Right atrium auricular region (tissue), 2 donors: ENCODE results near the gene SNTA1. TPM values are rescaled to one million over a fixed set of nuclear protein-coding genes. Genes with fewer than 3 reads are reported as not detected.
A peak's percentile ranks its signal among the peaks of the same experiment; 100 is the strongest.
"Not testable (repeated sequence)": the region's sequence is repeated elsewhere in the genome, so short reads cannot be mapped to it uniquely, and the experiment has no call there.

Source experiments
- DNase-seq: peaks from one replicate; pipeline ENCODE4 v3.0.0-alpha.2; 2019; ENCODE audit warnings: low spot score
- H3K27ac ChIP-seq, 2 donors: fragments of 200-600 bp; sonication (generic); 1 replicate in 1 of 2; 2 replicates in 1 of 2; pipeline ENCODE4 v1.5.1; 2016 to 2019
- H3K27me3 ChIP-seq, 2 donors: fragments of 200-600 bp; sonication (generic); one replicate each; pipeline versions ENCODE4 v1.5.1 to v1.6.0; 2017 to 2019
- H3K36me3 ChIP-seq: fragments of 200-600 bp; sonication (generic); one replicate; pipeline ENCODE4 v1.5.1; 2016
- H3K4me1 ChIP-seq, 2 donors: fragments of 200-600 bp; sonication (generic); one replicate each; pipeline versions ENCODE4 v1.5.1 to v1.6.0; 2017 to 2019
- H3K4me3 ChIP-seq, 2 donors: fragments of 200-600 bp; sonication (generic); 1 replicate in 1 of 2; 2 replicates in 1 of 2; pipeline ENCODE4 v1.5.1; 2017 to 2019; ENCODE audit warnings: mild to moderate bottlenecking in 1 of 2, moderate library complexity in 1 of 2
- H3K9me3 ChIP-seq, 2 donors: fragments of 200-600 bp; sonication (generic); one replicate each; pipeline ENCODE4 v1.5.1; 2019
- total RNA-seq, 2 donors: library from RNA; depleted of rRNA; stranded (reverse); fragments of >200 nt; gene quantifications; one replicate each; pipeline ENCODE4 v1.1.0, GENCODE V29; 2016
- TF ChIP-seq, protein P1 (sequence below), 2 donors: fragments of 200-600 bp; sonication (generic); IDR thresholded peaks; one replicate each; pipeline ENCODE4 v1.5.1; 2019; ENCODE audit warnings: antibody characterized with exemption in 2 of 2

SNTA1 gene
- total RNA-seq, 2 donors from 2014 or later = 183 to 295 TPM

- Histone ChIP-seq H3K36me3 (no peaks in the 10 kb centered on the region), H3K4me3 (peak overlapping the region; percentile 89 to 90), H3K27me3 (no peaks in the 10 kb centered on the region), H3K27ac (peak overlapping the region; percentile 48 to 78), H3K4me1 (peaks cover 0 to 19% of the 10 kb centered on the region in 2 donors), H3K9me3 (no peaks in the 10 kb centered on the region)
- TF ChIP-seq, protein P1, sequence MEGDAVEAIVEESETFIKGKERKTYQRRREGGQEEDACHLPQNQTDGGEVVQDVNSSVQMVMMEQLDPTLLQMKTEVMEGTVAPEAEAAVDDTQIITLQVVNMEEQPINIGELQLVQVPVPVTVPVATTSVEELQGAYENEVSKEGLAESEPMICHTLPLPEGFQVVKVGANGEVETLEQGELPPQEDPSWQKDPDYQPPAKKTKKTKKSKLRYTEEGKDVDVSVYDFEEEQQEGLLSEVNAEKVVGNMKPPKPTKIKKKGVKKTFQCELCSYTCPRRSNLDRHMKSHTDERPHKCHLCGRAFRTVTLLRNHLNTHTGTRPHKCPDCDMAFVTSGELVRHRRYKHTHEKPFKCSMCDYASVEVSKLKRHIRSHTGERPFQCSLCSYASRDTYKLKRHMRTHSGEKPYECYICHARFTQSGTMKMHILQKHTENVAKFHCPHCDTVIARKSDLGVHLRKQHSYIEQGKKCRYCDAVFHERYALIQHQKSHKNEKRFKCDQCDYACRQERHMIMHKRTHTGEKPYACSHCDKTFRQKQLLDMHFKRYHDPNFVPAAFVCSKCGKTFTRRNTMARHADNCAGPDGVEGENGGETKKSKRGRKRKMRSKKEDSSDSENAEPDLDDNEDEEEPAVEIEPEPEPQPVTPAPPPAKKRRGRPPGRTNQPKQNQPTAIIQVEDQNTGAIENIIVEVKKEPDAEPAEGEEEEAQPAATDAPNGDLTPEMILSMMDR (IDR thresholded peaks at IDR 0.05) = peak in 1 of 2 donors; percentile 3
- no peak for DNase-seq
Measured at GRCh38 chr20:33400812-33401183, 42.8 kb downstream of the SNTA1 start.

DNA sequence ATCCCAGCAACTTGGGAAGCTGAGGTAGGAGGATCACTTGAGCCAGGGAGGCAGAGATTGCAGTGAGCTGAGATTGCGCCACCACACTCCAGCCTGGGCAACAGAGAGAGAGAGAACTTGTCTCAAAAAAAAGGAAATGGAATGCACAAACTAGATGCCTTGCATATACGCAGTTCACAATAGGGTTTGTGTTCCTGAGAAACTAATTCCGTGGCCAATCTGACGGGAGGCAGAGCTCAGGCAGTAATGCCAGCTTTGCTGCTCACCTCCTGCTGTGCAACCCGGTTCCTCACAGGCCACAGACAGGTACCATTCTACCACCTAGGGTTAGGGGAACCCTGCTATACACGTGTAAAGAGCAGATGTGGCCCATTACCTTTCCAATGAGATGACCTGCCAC is 43.6 kb downstream of the SNTA1 start:
- TF ChIP-seq, protein P1 (IDR thresholded peaks at IDR 0.05) = no peak
- H3K4me3 ChIP-seq = no peak overlapping the region
- H3K9me3 ChIP-seq = no peaks in the 10 kb centered on the region
- H3K27me3 ChIP-seq = no peaks in the 10 kb centered on the region
- H3K36me3 ChIP-seq = no peaks in the 10 kb centered on the region
- no peak for DNase-seq
- peaks cover 0 to 19% of the 10 kb centered on the region in 2 donors for H3K4me1 ChIP-seq
- no peak overlapping the region for H3K27ac ChIP-seq

- no peak overlapping the region for H3K4me3 ChIP-seq
- H3K4me1 ChIP-seq = peaks cover 0 to 4% of the 10 kb centered on the region in 2 donors
- no peak overlapping the region for H3K27ac ChIP-seq
- H3K27me3 ChIP-seq = no peaks in the 10 kb centered on the region
- DNase-seq = no peak
- H3K9me3 ChIP-seq = no peaks in the 10 kb centered on the region
- TF ChIP-seq, protein P1 (IDR thresholded peaks at IDR 0.05) = peak in 1 of 2 donors; percentile 30
- H3K36me3 ChIP-seq = peaks cover 40% of the 10 kb centered on the region
Measured at GRCh38 chr20:33394718-33395117, 48.8 kb downstream of the SNTA1 start.

DNA sequence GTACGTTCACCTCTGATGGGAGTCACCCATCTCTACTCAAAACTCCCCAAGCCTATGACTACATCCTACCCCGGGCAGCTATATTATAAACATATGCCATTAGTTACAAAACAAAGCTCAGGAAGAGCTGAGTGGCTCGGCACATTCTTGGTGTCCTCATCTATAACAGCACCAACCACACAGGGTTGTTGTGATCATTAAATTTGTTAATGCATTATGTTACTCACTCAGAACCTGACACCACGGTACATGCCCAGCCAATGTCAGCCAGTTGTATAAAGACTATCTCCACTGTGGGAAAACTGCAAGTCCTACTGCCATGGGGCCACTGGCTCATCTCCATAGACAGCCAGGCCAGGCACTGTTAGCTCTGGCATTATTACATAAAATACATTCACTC is 50.0 kb downstream of the SNTA1 start:
- H3K36me3 ChIP-seq = peaks cover 41% of the 10 kb centered on the region
- TF ChIP-seq, protein P1 (IDR thresholded peaks at IDR 0.05) = no peak

GRCh38 chr20:33391722-33392415 is 51.7 kb downstream of the SNTA1 start:
- H3K27ac ChIP-seq = no peak overlapping the region
- H3K36me3 ChIP-seq = peaks cover 41% of the 10 kb centered on the region

More for the DNA sequence above, 50.0 kb downstream of the SNTA1 start:
- H3K9me3 ChIP-seq = no peaks in the 10 kb centered on the region
- no peak for DNase-seq
- no peak overlapping the region for H3K27ac ChIP-seq
- H3K27me3 ChIP-seq = no peaks in the 10 kb centered on the region
- H3K4me1 ChIP-seq = no peaks in the 10 kb centered on the region
- no peak overlapping the region for H3K4me3 ChIP-seq

GRCh38 chr20:33389326-33389725 is 54.2 kb downstream of the SNTA1 start:
- not testable (repeated sequence) for H3K9me3 ChIP-seq, H3K27ac ChIP-seq, DNase-seq, H3K4me1 ChIP-seq, H3K4me3 ChIP-seq, H3K27me3 ChIP-seq
- H3K36me3 ChIP-seq = peaks cover 56% of the 10 kb centered on the region

More at GRCh38 chr20:33391722-33392415, 51.7 kb downstream of the SNTA1 start:
- H3K4me3 ChIP-seq = no peak overlapping the region
- H3K27me3 ChIP-seq = no peaks in the 10 kb centered on the region
- no peaks in the 10 kb centered on the region for H3K4me1 ChIP-seq
- H3K9me3 ChIP-seq = no peaks in the 10 kb centered on the region
- no peak for DNase-seq
- TF ChIP-seq, protein P1 (IDR thresholded peaks at IDR 0.05) = no peak
